GF-D8 (cell line): ENCODE data around the gene ADSS1.

Experiments
- DNase-seq: peaks from one replicate; lab custom pipeline; 2025; lab: John Stamatoyannopoulos, UW

Gene ADSS1

DNA sequence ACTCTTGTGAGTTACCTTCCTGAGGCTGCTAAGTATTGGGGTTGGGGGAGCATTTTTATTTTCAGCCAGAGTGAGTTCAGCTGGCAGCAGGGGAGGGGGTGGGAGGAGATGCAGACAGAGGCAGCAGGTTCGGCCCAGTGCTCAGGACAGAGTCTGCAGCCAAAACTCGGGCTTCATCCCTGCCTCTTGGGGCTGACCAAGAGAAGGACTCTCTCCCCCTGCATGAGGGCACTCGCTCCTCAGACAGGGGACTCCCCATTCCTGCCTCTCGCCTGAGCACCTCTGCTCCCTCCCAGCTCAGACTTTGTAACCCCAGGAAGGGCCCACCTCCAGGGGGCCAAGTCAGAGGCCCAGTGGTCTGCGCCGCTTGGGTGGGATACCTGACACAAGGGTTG lies 72.7 kb downstream of the ADSS1 start:
- DNase-seq, result no peak
